Lung (tissue), 12 donors: ENCODE data around the gene CSGALNACT2. TPM values are rescaled to one million over a fixed set of nuclear protein-coding genes. Genes with fewer than 3 reads are reported as not detected.

Source experiments
- ATAC-seq: fragments of 200-7000 bp; cut with Tn5 transposase; one replicate; pipeline ENCODE4 v1.9.1; 2020; ENCODE audit warnings: moderate number of reproducible peaks; ENCODE audit not compliant: insufficient read depth, low FRiP score
- DNase-seq, 3 donors: peaks; one replicate each; pipeline ENCODE4 v3.0.0-alpha.2; 2013 to 2017
- H3K27ac ChIP-seq, 2 donors: one replicate each; pipeline ENCODE4 v1.5.1; 2013; ENCODE audit warnings: mild to moderate bottlenecking in 2 of 2, moderate library complexity in 2 of 2, control low read depth in 1 of 2, inconsistent platforms in 1 of 2, low read depth in 1 of 2, low read length in 1 of 2
- H3K27me3 ChIP-seq, 3 donors: one replicate each; pipeline ENCODE4 v1.5.1; 2013; ENCODE audit warnings: low read length in 2 of 3; ENCODE audit not compliant: control insufficient read depth in 3 of 3, insufficient read depth in 3 of 3
- H3K36me3 ChIP-seq, 4 donors: one replicate each; pipeline ENCODE4 v1.5.1; 2013; ENCODE audit warnings: low read length in 4 of 4, mild to moderate bottlenecking in 1 of 4, moderate library complexity in 1 of 4; ENCODE audit not compliant: control insufficient read depth in 4 of 4, insufficient read depth in 4 of 4
- H3K4me1 ChIP-seq, 5 donors: one replicate each; pipeline ENCODE4 v1.5.1; 2013; ENCODE audit warnings: low read length in 5 of 5, mild to moderate bottlenecking in 2 of 5, moderate library complexity in 1 of 5; ENCODE audit not compliant: control insufficient read depth in 5 of 5, insufficient read depth in 5 of 5
- H3K4me3 ChIP-seq: one replicate; pipeline ENCODE4 v1.5.1; 2013; ENCODE audit warnings: mild to moderate bottlenecking, control low read depth, moderate library complexity
- H3K9ac ChIP-seq, 2 donors: one replicate each; pipeline ENCODE4 v1.5.1; 2013; ENCODE audit warnings: low read length in 2 of 2, control low read depth in 1 of 2; ENCODE audit not compliant: insufficient read depth in 1 of 2
- H3K9me3 ChIP-seq, 4 donors: one replicate each; pipeline ENCODE4 v1.5.1; 2013; ENCODE audit warnings: low read length in 3 of 4, mild to moderate bottlenecking in 1 of 4, moderate library complexity in 1 of 4; ENCODE audit not compliant: control insufficient read depth in 4 of 4, insufficient read depth in 3 of 4
- CTCF ChIP-seq: IDR thresholded peaks from 2 replicates; pipeline ENCODE4 v1.5.1; 2012; ENCODE audit warnings: mild to moderate bottlenecking; ENCODE audit errors: control extremely low read depth, extremely low read depth
- WGBS, 2 donors: extraction: QIAGEN DNeasy Blood & Tissue Kit; methylation state at CpG; one replicate each; pipeline ENCODE4 v1.1.7; 2013; 5-methylcytosine and 5-hydroxymethylcytosine counted together
- polyA plus RNA-seq, 2 donors: library from polyadenylated mRNA; stranded (reverse); fragments of 200-250 nt; gene quantifications; one replicate each; pipeline ENCODE4 v1.2.1, GENCODE V29; 2013
- total RNA-seq, 2 donors: library from RNA; depleted of rRNA in 1 of 2; stranded (reverse); fragments of >200 nt in 1 of 2; gene quantifications; one replicate each; pipeline ENCODE4 v1.2.1, GENCODE V29; 2014 to 2021
- donor health status: control.
- donor health status: control.
- donor health status: Bipolar disorder and iron deficiency.
- donor health status: healthy.
- donor health status: DM: yes; HTN: yes; CAD: no.

The CSGALNACT2 gene
- total and polyA plus RNA-seq, 4 donors, result 9.8 to 48.4 (median 33.3) TPM

GRCh38 chr10:43223056-43223455, 84.8 kb downstream of the CSGALNACT2 start:
- H3K27ac ChIP-seq, result no peak overlapping the region
- WGBS, 2 donors, result 67 to 85% methylated on average over 1 of the region's 1 CpG
- no peak for TF ChIP-seq CTCF
- H3K4me1 ChIP-seq, result no peaks in the 10 kb centered on the region
- no peaks in the 10 kb centered on the region for H3K9me3 ChIP-seq
- DNase-seq (no peak), ATAC-seq (no peak)
- H3K9ac ChIP-seq, result no peak overlapping the region
- no peak overlapping the region for H3K4me3 ChIP-seq
- H3K36me3 ChIP-seq, result no peaks in the 10 kb centered on the region
- peaks cover 0 to 7% (median 0%) of the 10 kb centered on the region in 3 donors for H3K27me3 ChIP-seq

- WGBS, 2 donors, result 84 to 92% methylated on average over 1 of the region's 1 CpG
- no peak for TF ChIP-seq CTCF
- Histone ChIP-seq H3K27me3 (peaks cover 0 to 18% (median 10%) of the 10 kb centered on the region in 3 donors), H3K9ac (no peak overlapping the region), H3K27ac (no peak overlapping the region), H3K9me3 (peaks cover 0 to 4% (median 0%) of the 10 kb centered on the region in 4 donors), H3K4me3 (no peak overlapping the region), H3K36me3 (no peaks in the 10 kb centered on the region), H3K4me1 (peaks cover 0 to 8% (median 4%) of the 10 kb centered on the region in 5 donors)
- no peak for ATAC-seq
- no peak for DNase-seq
Measured at GRCh38 chr10:43224321-43224720, 86.1 kb downstream of the CSGALNACT2 start.

- no peak for ATAC-seq
- Histone ChIP-seq H3K4me1 (peaks cover 0 to 12% (median 4%) of the 10 kb centered on the region in 5 donors), H3K9me3 (peaks cover 0 to 4% (median 0%) of the 10 kb centered on the region in 4 donors), H3K27me3 (peaks cover 0 to 21% (median 13%) of the 10 kb centered on the region in 3 donors), H3K27ac (no peak overlapping the region), H3K9ac (no peak overlapping the region), H3K4me3 (no peak overlapping the region), H3K36me3 (no peaks in the 10 kb centered on the region)
- 73 to 93% methylated on average over 5 of the region's 5 CpGs for WGBS, 2 donors
- TF ChIP-seq CTCF, result no peak
- DNase-seq, result no peak
Measured at GRCh38 chr10:43225004-43225786, 87.0 kb downstream of the CSGALNACT2 start.
